Left renal cortex interstitium (tissue), 4 donors: ENCODE results near the gene CYP27B1. TPM values are rescaled to one million over a fixed set of nuclear protein-coding genes. Genes with fewer than 3 reads are reported as not detected.

ENCODE experiments used
- DNase-seq, 4 donors: peaks; one replicate each; pipeline ENCODE4 v3.0.0-alpha.2; 2013; ENCODE audit warnings: low read depth in 4 of 4, low spot score in 2 of 4, missing footprints in 1 of 4
- polyA plus RNA-seq, 4 donors: library from polyadenylated mRNA; unstranded; fragments of 120-200 nt; gene quantifications; one replicate each; pipeline ENCODE4 v1.2.1, GENCODE V29; 2013; ENCODE audit not compliant: insufficient read length in 4 of 4

Gene CYP27B1
- polyA plus RNA-seq, 4 donors: 0.78 to 1.8 (median 1.3) TPM

GRCh38 chr12:57737467-57738460 lies 29.1 kb downstream of the CYP27B1 start:
- DNase-seq: no peak

DNA sequence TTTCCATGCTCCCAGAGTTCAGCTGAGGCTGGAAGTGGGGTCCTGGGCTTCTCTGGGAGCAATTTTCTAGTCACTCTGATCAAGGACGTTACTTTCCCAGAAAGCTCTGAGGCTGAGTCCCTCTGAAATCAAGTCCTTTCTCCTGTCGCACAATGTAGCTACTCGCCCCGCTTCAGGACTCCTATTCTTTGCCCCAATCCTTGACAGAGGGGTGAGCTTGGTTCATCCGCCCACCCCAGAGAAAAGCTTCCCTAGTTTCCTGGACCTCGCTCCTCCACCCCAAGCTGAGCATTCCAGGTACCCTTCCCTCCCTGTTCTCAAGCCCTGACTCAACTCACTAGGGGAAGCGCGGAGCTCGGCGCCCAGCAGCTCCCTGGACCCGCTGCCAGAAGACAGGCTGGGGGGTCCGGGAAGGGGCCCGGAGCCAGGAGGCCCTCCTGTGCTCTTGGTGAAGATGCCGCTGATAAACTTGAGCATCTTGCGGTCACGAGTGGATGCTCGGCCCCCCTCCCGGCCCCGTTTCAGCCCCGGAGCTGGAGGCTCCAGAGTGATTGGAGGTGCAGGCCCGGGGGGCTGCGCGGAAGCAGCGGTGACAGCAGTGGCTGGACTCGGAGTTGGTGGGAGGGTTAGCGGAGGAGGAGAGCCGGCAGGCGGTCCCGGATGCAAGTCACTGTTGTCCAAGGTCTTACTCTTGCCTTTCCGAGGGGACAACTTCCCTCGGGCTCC lies 30.0 kb downstream of the CYP27B1 start:
- no peak for DNase-seq

- DNase-seq: no peak
Measured at GRCh38 chr12:57735952-57736740, 30.7 kb downstream of the CYP27B1 start.

DNA sequence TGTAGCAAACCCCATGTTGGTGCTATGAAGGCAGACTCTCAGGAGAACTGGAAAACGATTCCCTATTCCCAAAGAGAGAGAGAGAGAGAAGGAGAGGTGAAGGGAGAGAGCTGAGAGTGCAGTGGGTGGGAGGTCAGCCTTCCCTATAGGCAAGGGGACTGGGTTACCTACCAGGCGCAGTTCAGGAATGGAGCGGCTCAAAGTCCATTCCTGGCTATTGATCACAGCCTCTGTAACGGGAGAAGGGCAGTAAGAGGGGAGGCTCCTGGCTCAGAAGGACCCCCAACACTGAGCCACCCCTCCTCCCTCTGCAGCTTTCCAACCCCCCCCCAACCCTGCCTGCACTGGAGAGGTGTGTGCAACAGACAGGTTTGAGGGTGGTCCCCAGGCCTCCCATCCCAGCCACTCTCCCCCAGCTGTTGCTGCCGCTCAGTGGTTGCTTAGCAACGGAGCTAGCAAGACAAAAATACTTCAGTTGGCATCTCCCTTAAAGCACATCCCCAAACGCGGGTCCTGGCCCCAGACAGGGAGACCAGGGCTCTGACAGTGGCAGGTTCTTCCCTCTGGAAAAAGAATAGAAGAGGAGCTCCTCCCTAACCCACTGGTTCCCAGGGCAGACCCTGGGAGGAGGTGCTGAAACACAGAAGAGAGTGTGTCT lies 31.6 kb downstream of the CYP27B1 start:
- DNase-seq: no peak

DNA sequence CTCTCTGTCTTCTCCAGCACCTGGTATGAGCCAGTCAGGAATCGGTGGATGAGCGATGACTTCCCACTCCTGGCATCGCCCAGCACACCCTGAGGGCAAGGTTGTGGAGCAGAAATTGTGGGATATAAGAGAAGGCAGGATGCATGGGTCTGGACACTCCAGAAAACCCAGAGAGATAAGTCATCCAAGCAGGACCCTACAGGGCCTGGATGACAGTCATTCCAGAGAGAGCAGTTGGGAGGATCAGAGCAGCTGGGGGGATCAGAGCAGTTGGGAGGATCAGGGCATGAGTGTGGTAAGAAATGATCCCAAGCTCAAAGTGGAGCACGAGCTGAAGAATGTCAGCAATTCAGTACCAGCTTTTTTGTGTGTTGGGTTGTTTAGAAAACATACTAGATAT lies 32.3 kb downstream of the CYP27B1 start:
- DNase-seq: no peak

DNA sequence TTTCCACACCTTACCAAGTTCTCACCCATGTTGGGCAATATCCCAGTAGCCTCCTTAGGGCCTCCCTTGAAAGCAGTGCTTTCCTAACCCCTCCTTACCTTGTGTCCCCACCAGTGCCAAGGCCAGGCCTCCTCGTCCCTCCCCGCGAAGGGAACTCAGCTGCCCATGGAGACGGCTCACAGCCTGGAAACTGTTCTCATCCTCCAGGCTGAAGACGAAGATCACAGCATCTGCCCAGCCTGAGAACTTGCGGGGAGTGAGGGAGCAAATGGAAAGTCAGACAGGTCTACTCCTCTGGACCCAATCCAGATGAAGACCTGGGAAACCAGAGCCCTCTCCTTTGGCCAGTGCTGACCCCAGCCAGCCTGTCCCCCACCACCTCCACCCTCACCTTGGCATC lies 33.0 kb downstream of the CYP27B1 start:
- no peak for DNase-seq

- DNase-seq: no peak
Measured at GRCh38 chr12:57732726-57733593, 33.9 kb downstream of the CYP27B1 start.

DNA sequence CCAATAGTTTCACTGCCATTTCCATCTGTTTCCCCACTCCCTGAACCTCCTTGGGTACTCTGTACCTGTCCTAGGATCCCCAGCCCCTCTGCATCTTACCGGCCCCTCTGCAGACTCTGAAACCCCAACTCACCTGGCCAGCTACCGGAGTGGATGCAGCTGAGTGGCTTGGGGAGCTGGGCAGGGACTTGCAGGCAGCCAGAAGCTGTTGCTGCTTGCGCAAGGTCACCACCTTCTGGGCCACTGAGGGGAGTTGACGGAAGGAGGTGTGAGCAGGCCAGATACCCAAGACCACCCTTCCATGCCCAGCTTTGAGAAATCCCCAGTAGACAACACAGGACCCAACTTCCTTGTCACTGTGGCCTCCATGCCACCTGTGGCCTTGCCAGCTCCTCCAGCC lies 34.6 kb downstream of the CYP27B1 start:
- DNase-seq: no peak

DNA sequence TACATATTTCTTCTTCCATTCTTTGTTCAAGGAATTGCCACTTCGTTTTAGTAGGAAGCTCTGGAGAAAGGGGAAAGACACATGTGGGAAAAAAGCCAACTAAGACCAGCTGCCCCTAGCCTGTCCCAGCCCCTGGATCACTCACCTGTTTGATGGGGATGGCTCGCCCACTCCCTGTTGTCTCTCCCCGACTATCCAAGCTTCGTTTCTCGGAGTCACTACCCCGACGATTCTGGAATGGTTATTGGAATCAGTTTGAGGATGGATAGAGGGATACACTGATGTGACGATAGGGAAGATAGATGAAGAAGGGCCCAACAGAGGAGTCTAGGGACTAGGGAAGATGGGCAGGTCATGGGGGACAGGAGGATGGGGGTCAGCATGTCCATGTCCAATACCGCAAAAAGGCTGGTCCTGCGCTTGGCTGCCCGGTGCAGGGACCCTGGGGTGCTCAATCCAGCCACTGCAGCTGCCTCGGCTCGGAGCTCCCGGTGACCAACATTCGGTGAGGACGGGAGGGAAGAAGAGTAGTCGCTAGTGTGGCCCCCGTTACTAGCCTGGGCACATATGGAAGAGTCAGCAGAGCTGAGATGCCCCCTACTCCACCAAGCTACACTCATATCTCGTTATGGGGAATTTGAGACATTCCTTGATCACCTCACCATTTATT lies 35.3 kb downstream of the CYP27B1 start:
- no peak for DNase-seq

DNA sequence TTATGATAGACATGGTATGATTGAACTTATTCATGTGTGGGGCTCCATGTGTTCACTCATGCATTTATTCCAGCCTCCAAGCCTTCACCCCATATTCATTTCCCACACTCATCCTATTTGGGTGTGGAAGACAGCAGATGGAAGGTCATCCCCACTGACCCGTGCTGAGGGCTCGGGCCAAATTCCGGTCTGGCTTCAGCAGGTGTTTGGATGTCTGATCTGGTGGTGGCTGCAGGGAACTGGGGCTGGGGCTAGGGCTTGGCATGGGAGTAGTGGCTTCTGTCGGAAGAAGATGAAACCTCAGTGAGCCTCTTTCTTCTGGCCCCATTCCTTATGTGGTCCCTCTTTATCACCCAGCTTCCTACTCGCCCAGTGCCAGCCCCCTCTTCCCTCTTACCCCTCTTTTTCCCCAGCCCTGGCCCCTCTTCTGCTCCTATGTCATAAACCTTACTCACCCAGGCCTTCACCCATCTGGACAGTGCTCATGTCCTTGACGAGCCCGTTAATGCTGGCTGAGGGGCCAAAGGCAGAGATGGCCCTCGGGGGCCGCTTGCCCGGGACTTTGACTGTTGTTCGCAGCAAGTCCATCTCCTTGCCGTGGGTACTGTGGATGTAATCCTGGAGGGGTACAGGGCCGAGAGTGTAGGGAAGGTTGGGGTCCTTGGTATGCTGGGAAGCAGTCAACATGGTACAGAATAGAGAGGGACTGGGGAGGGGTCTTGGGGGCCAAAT lies 36.4 kb downstream of the CYP27B1 start:
- no peak for DNase-seq

DNA sequence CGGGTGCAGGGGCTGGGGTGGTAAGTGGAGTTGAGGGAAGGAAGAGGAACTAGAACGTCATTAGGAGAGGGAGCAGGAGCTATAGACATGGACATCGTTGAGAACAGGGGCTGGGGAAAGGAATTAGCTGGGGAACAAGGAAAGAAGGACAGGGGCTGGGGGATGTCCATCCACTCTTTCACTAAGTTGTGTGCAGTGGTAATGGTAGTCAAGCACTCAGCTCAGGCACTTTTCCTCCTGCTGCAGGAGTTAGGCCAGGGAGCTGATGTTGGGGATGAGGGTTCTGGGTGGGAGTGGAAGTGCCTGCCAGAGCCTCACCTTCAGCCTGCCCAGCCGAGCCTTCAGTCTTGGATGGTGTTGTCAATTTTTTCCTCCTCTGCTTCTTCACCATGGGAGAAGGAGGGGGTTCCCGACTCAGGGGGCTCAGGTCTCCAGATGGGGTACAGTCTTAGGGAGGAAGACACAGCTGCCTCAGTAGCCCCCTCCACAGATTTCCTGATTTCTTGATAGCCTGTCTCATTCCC lies 37.5 kb downstream of the CYP27B1 start:
- no peak for DNase-seq

- no peak for DNase-seq
Measured at GRCh38 chr12:57727758-57728395, 39.0 kb downstream of the CYP27B1 start.

- no peak for DNase-seq
Measured at GRCh38 chr12:57726884-57727757, 39.8 kb downstream of the CYP27B1 start.

GRCh38 chr12:57726151-57726883 lies 40.6 kb downstream of the CYP27B1 start:
- no peak for DNase-seq

DNA sequence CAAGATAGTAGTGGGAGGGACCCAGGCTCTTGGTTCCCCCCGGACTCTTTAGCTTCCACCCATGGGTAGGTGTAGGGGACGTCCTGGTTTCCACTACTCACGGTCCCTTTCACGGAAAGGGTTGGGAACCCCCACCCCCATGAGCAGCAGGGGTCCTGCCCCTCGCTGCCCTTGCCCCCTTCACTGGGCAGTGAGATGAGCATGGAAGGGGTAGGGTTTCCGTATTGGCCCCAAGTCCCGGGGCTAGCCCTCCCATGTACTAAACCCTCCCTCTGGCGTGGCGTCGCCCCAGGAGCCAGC lies 41.1 kb downstream of the CYP27B1 start:
- DNase-seq: no peak
